ENCODE measurements around the gene ZDHHC4.

GRCh38 chr7:6529643-6530042 is 47.6 kb upstream of the ZDHHC4 start:
- no peak for TF ChIP-seq ZSCAN20 (CRISPR knock-in tag; IDR thresholded peaks at IDR 0.05)
- no peak for TF ChIP-seq EP300 (IDR thresholded peaks at IDR 0.05)
- no peak for TF ChIP-seq CEBPB (IDR thresholded peaks at IDR 0.05)
- no peak for TF ChIP-seq CTCF (IDR thresholded peaks at IDR 0.05)
- no peak for TF ChIP-seq RFX5 (IDR thresholded peaks at IDR 0.05)

Measured in A549 (cell line).